IMR-90 (cell line): Measurements from ENCODE around the gene MFAP4. TPM values are rescaled to one million over a fixed set of nuclear protein-coding genes. Genes with fewer than 3 reads are reported as not detected.

Source experiments
- ATAC-seq: fragments of 200-7000 bp; cut with Tn5 transposase; 2 replicates; pipeline ENCODE4 v1.9.1; 2020; ENCODE audit warnings: low read depth, mild to moderate bottlenecking, moderate library complexity
- BruUV-seq: library from RNA; stranded (reverse); fragments of 400-500 nt; replicated peaks from 2 replicates; lab custom pipeline; 2021; lab: Mats Ljungman, UMichigan
- CTCF ChIA-PET: fragments of 300-600 bp; formaldehyde crosslinking; extraction: SDS; loops from one replicate; lab custom pipeline; 2021; ENCODE audit warnings: antibody characterized with exemption; lab: Yijun Ruan, JAX
- POLR2A ChIA-PET: fragments of 300-600 bp; sonication (Branson Sonifier 250); formaldehyde crosslinking; loops from one replicate; lab custom pipeline; 2022; ENCODE audit warnings: antibody characterized with exemption; ENCODE audit not compliant: unreplicated experiment; lab: Charles Lee
- DNase-seq: peaks from one replicate; pipeline ENCODE4 v3.0.0; 2013
- H2AFZ ChIP-seq: replicated peaks from 2 replicates; pipeline ENCODE3; 2013; ENCODE audit warnings: low read length, mild to moderate bottlenecking; ENCODE audit not compliant: poor library complexity
- H2AK5ac ChIP-seq: 2 replicates; pipeline ENCODE4 v1.6.1; 2013; ENCODE audit warnings: low read depth, low read length, inconsistent platforms
- H2AK9ac ChIP-seq: replicated peaks from 2 replicates; pipeline ENCODE3; 2013; ENCODE audit warnings: mild to moderate bottlenecking, low read depth, low read length, moderate library complexity; ENCODE audit not compliant: poor library complexity
- H2BK120ac ChIP-seq: 2 replicates; pipeline ENCODE4 v1.6.1; 2013; ENCODE audit warnings: low read depth, low read length, inconsistent platforms
- H2BK15ac ChIP-seq: 3 replicates; pipeline ENCODE4 v1.6.1; 2013; ENCODE audit warnings: low read depth, low read length, inconsistent platforms
- H2BK20ac ChIP-seq: 2 replicates; pipeline ENCODE4 v1.6.1; 2013; ENCODE audit warnings: low read depth, mild to moderate bottlenecking, inconsistent platforms, low read length, moderate library complexity
- H2BK5ac ChIP-seq: 2 replicates; pipeline ENCODE4 v1.6.1; 2013; ENCODE audit warnings: mild to moderate bottlenecking, low read depth, low read length, inconsistent platforms; ENCODE audit not compliant: poor library complexity, severe bottlenecking
- H3K14ac ChIP-seq: replicated peaks from 2 replicates; pipeline ENCODE4 v1.6.1; 2013; ENCODE audit warnings: low read depth, low read length, inconsistent platforms
- H3K18ac ChIP-seq: 2 replicates; pipeline ENCODE4 v1.6.1; 2013; ENCODE audit warnings: low read depth, low read length, control low read depth
- H3K23ac ChIP-seq: 2 replicates; pipeline ENCODE4 v1.6.1; 2013; ENCODE audit warnings: low read depth, low read length, inconsistent platforms
- H3K27ac ChIP-seq: 2 replicates; pipeline ENCODE4 v1.5.1; 2013; ENCODE audit warnings: mild to moderate bottlenecking, control low read depth, low read length; ENCODE audit not compliant: insufficient read depth
- H3K27me3 ChIP-seq: 2 replicates; pipeline ENCODE4 v1.6.1; 2013; ENCODE audit warnings: low read length; ENCODE audit not compliant: control insufficient read depth, insufficient read depth
- H3K36me3 ChIP-seq: 2 replicates; pipeline ENCODE4 v1.6.1; 2013; ENCODE audit warnings: low read length, mixed read lengths; ENCODE audit not compliant: control insufficient read depth, insufficient read depth
- H3K4ac ChIP-seq: 2 replicates; pipeline ENCODE4 v1.6.1; 2013; ENCODE audit warnings: low read depth, low read length, inconsistent platforms
- H3K4me1 ChIP-seq: 2 replicates; pipeline ENCODE4 v1.6.1; 2013; ENCODE audit warnings: low read length, mixed read lengths; ENCODE audit not compliant: control insufficient read depth, insufficient read depth
- H3K4me2 ChIP-seq: 2 replicates; pipeline ENCODE4 v1.6.1; 2013; ENCODE audit warnings: low read depth, mild to moderate bottlenecking, control low read depth, low read length, moderate library complexity
- H3K4me3 ChIP-seq: 2 replicates; pipeline ENCODE4 v1.5.1; 2013; ENCODE audit warnings: low read depth, mild to moderate bottlenecking, control low read depth, low read length, moderate library complexity; ENCODE audit not compliant: insufficient read depth
- H3K56ac ChIP-seq: 2 replicates; pipeline ENCODE4 v1.6.1; 2013; ENCODE audit warnings: low read length, inconsistent platforms; ENCODE audit not compliant: insufficient read depth; ENCODE audit errors: extremely low read depth
- H3K79me1 ChIP-seq, 2 experiments: 2 replicates each; pipeline ENCODE4 v1.6.1; 2013; ENCODE audit warnings: low read length in 2 of 2, inconsistent platforms in 1 of 2, low read depth in 1 of 2
- H3K9ac ChIP-seq: 2 replicates; pipeline ENCODE4 v1.6.1; 2013; ENCODE audit warnings: low read depth, low read length, control low read depth
- H3K9me1 ChIP-seq: 2 replicates; pipeline ENCODE4 v1.6.1; 2013; ENCODE audit warnings: low read length, inconsistent platforms; ENCODE audit not compliant: insufficient read depth
- H3K9me3 ChIP-seq: 2 replicates; pipeline ENCODE4 v1.6.1; 2013; ENCODE audit warnings: low read length; ENCODE audit not compliant: control insufficient read depth, insufficient read depth
- H4K20me1 ChIP-seq: 2 replicates; pipeline ENCODE4 v1.6.1; 2013; ENCODE audit warnings: low read length, inconsistent platforms; ENCODE audit not compliant: insufficient read depth
- H4K5ac ChIP-seq: 2 replicates; pipeline ENCODE4 v1.6.1; 2013; ENCODE audit warnings: mild to moderate bottlenecking, low read depth, low read length, control low read depth
- H4K8ac ChIP-seq, 2 experiments: 2 replicates each; pipeline ENCODE4 v1.6.1; 2013; ENCODE audit warnings: low read depth in 2 of 2, low read length in 2 of 2, control low read depth in 1 of 2, inconsistent platforms in 1 of 2
- H4K91ac ChIP-seq: 2 replicates; pipeline ENCODE4 v1.6.1; 2013; ENCODE audit warnings: low read depth, low read length, inconsistent platforms; ENCODE audit not compliant: insufficient read depth
- BHLHE40 ChIP-seq: fragments of 150-350 bp; IDR thresholded peaks from 2 replicates; pipeline ENCODE4 v1.6.1; 2016; ENCODE audit warnings: mild to moderate bottlenecking, low read depth, low read length
- CEBPB ChIP-seq: IDR thresholded peaks from 2 replicates; pipeline ENCODE4 v1.6.1; 2012; ENCODE audit warnings: low read depth, low read length, improper control_type of control experiment
- CHD1 ChIP-seq: IDR thresholded peaks from 2 replicates; pipeline ENCODE4 v1.6.1; 2012; ENCODE audit warnings: low read depth, low read length, improper control_type of control experiment
- ELK1 ChIP-seq: fragments of 150-350 bp; IDR thresholded peaks from 2 replicates; pipeline ENCODE4 v1.6.1; 2016; ENCODE audit warnings: low read depth, mild to moderate bottlenecking, low read length, moderate library complexity, borderline replicate concordance
- FOS ChIP-seq: fragments of 150-350 bp; IDR thresholded peaks from 2 replicates; pipeline ENCODE4 v1.6.1; 2016; ENCODE audit warnings: low read depth, low read length
- MAFK ChIP-seq: IDR thresholded peaks from 2 replicates; pipeline ENCODE4 v1.6.1; 2012; ENCODE audit warnings: low read depth, low read length, improper control_type of control experiment
- MAZ ChIP-seq: IDR thresholded peaks from 2 replicates; pipeline ENCODE4 v1.6.1; 2012; ENCODE audit warnings: low read depth, mild to moderate bottlenecking, low read length, improper control_type of control experiment, moderate library complexity, borderline replicate concordance
- MXI1 ChIP-seq: IDR thresholded peaks from 2 replicates; pipeline ENCODE4 v1.6.1; 2012; ENCODE audit warnings: low read depth, mild to moderate bottlenecking, low read length, moderate library complexity, borderline replicate concordance
- POLR2A ChIP-seq: IDR thresholded peaks from 2 replicates; pipeline ENCODE4 v1.6.1; 2012; ENCODE audit warnings: mild to moderate bottlenecking, low read depth, low read length
- RAD21 ChIP-seq: IDR thresholded peaks from 2 replicates; pipeline ENCODE4 v1.6.1; 2012; ENCODE audit warnings: low read length, improper control_type of control experiment
- RFX5 ChIP-seq: IDR thresholded peaks from 2 replicates; pipeline ENCODE4 v1.8.0; 2012; ENCODE audit warnings: low read depth, mild to moderate bottlenecking, low read length, moderate library complexity
- WGBS, 2 experiments: methylation state at CpG; one replicate each; pipeline versions ENCODE4 v1.1.5 to v1.1.7; 2013; ENCODE audit warnings: missing lambda C conversion rate in 2 of 2; ENCODE audit not compliant: insufficient read length in 1 of 2; ENCODE audit errors: extremely low coverage in 2 of 2; 5-methylcytosine and 5-hydroxymethylcytosine counted together
- dilution Hi-C: fragments of 300-500 bp; cut with HindIII; formaldehyde crosslinking; loops from one replicate; pipeline ENCODE4 v1.14.3; 2018; ENCODE audit warnings: low sequenced_read_pairs; ENCODE audit not compliant: unreplicated experiment
- in situ Hi-C: fragments of 300-500 bp; cut with MboI; formaldehyde crosslinking; loops from 3 replicates; pipeline ENCODE4 v1.14.3; 2019; ENCODE audit warnings: low sequenced_read_pairs, inconsistent platforms, mixed read lengths
- intact Hi-C: fragments of 100-400 bp; cut with micrococcal nuclease; formaldehyde crosslinking; loops from 2 replicates; pipeline ENCODE4 v1.10.0; 2022
- polyA plus RNA-seq, 3 experiments: library from polyadenylated mRNA; depleted of rRNA; stranded (reverse); fragments of >200 nt; gene quantifications; 2 replicates each; pipeline ENCODE4 v1.2.3, GENCODE V29; 2012; ENCODE audit warnings: low replicate concordance in 1 of 3
- total RNA-seq: library from RNA; depleted of rRNA; stranded (reverse); fragments of >200 nt; gene quantifications from 2 replicates; pipeline ENCODE4 v1.2.3, GENCODE V29; 2012

Gene MFAP4
- total and polyA plus RNA-seq, 2 of the 4 experiments (the other 2 are of a cell fraction) = 7.0 to 71.6 TPM

GRCh38 chr17:19402171-19402570, 15.2 kb upstream of the MFAP4 start:
- Histone ChIP-seq H4K91ac (no peak overlapping the region), H3K36me3 (no peaks in the 10 kb centered on the region), H2AK9ac (no peak overlapping the region), H3K4me3 (no peak overlapping the region), H3K9me1 (peaks cover 7% of the 10 kb centered on the region; the same call in 1 of the 2 replicates), H3K4ac (no peak overlapping the region), H3K79me1 (no peaks in the 10 kb centered on the region), H4K5ac (no peak overlapping the region), H3K27ac (no peak overlapping the region), H3K4me1 (peaks cover 10% of the 10 kb centered on the region), H2BK5ac (no peak overlapping the region), H3K9me3 (no peaks in the 10 kb centered on the region), H2AK5ac (no peak overlapping the region), H3K18ac (no peak overlapping the region), H2BK120ac (no peak overlapping the region), H3K4me2 (no peak overlapping the region; the same call in 1 of the 2 replicates), H3K56ac (no peak overlapping the region), H3K27me3 (no peaks in the 10 kb centered on the region), H4K8ac (no peak overlapping the region), H2BK20ac (no peak overlapping the region), H3K23ac (no peak overlapping the region), H2BK15ac (no peak overlapping the region), H3K9ac (no peak overlapping the region), H4K20me1 (no peaks in the 10 kb centered on the region), H2AFZ (no peak overlapping the region), H3K14ac (no peak overlapping the region)
- 0% methylated on average over 1 of the region's 1 CpG; no CpG with 5 or more reads in 1 of the 2 experiments for WGBS, 2 experiments
- ChIA-PET CTCF (no interaction called here), POLR2A (no interaction called here)
- TF ChIP-seq ELK1 (no peak), CHD1 (no peak), MXI1 (no peak), POLR2A (no peak), MAFK (no peak), RFX5 (no peak), MAZ (no peak), RAD21 (no peak), CEBPB (no peak), FOS (no peak), BHLHE40 (no peak)
- dilution Hi-C loops = no loop called here
- in situ Hi-C loops = no loop called here
- BruUV-seq = no TSS peak
- DNase-seq (no peak), ATAC-seq (no peak)
- intact Hi-C loops = no loop called here
